T1000 (cell line): ENCODE data around the gene ARHGEF16.

Experiments used
- DNase-seq: peaks from one replicate; lab custom pipeline; 2025; ENCODE audit warnings: mixed read lengths; lab: John Stamatoyannopoulos, UW

Gene ARHGEF16

GRCh38 chr1:3468236-3469103, 14.0 kb downstream of the ARHGEF16 start:
- DNase-seq: no peak

- no peak for DNase-seq
Observed at GRCh38 chr1:3469104-3469848, 14.8 kb downstream of the ARHGEF16 start.

- no peak for DNase-seq
Observed at GRCh38 chr1:3469849-3470649, 15.6 kb downstream of the ARHGEF16 start.

GRCh38 chr1:3470650-3471355, 16.3 kb downstream of the ARHGEF16 start:
- DNase-seq: no peak

GRCh38 chr1:3471356-3472087, 17.1 kb downstream of the ARHGEF16 start:
- DNase-seq: peak; percentile 36

- DNase-seq: no peak
Observed at GRCh38 chr1:3472088-3472850, 17.8 kb downstream of the ARHGEF16 start.

GRCh38 chr1:3472906-3473305, 18.4 kb downstream of the ARHGEF16 start:
- DNase-seq: no peak

- DNase-seq: peak; percentile 44
Observed at GRCh38 chr1:3473381-3473844, 18.9 kb downstream of the ARHGEF16 start.

- no peak for DNase-seq
Observed at GRCh38 chr1:3474016-3474415, 19.6 kb downstream of the ARHGEF16 start.

- no peak for DNase-seq
Observed at GRCh38 chr1:3474421-3474820, 20.0 kb downstream of the ARHGEF16 start.

- no peak for DNase-seq
Observed at GRCh38 chr1:3475839-3476573, 21.5 kb downstream of the ARHGEF16 start.

GRCh38 chr1:3476666-3477065, 22.2 kb downstream of the ARHGEF16 start:
- DNase-seq: no peak

- DNase-seq: no peak
Observed at GRCh38 chr1:3477241-3477995, 23.0 kb downstream of the ARHGEF16 start.

GRCh38 chr1:3478187-3478586, 23.7 kb downstream of the ARHGEF16 start:
- no peak for DNase-seq

- DNase-seq: no peak
Observed at GRCh38 chr1:3479511-3480368, 25.3 kb downstream of the ARHGEF16 start.

GRCh38 chr1:3480369-3480719, 25.9 kb downstream of the ARHGEF16 start:
- no peak for DNase-seq

- DNase-seq: no peak
Observed at GRCh38 chr1:3481046-3481445, 26.6 kb downstream of the ARHGEF16 start.
